Kidney epithelial cell (primary cell): ENCODE data around the gene FAM219B. TPM values are rescaled to one million over a fixed set of nuclear protein-coding genes. Genes with fewer than 3 reads are reported as not detected.

Experiments
- DNase-seq: peaks from one replicate; pipeline ENCODE4 v3.0.0-alpha.2; 2010; ENCODE audit warnings: low read depth
- H3K27me3 ChIP-seq: 2 replicates; pipeline ENCODE4 v1.6.0; 2011; ENCODE audit warnings: low read length; ENCODE audit not compliant: control insufficient read depth, insufficient read depth
- H3K36me3 ChIP-seq: 2 replicates; pipeline ENCODE4 v1.5.1; 2011; ENCODE audit warnings: low read length; ENCODE audit not compliant: control insufficient read depth, insufficient read depth
- H3K4me3 ChIP-seq: 2 replicates; pipeline ENCODE4 v1.5.1; 2011; ENCODE audit warnings: low read depth, mild to moderate bottlenecking, control low read depth, low read length
- CTCF ChIP-seq: IDR thresholded peaks from 2 replicates; pipeline ENCODE4 v1.5.1; 2011; ENCODE audit warnings: mild to moderate bottlenecking, moderate library complexity, low read length, control low read depth, inconsistent platforms; ENCODE audit not compliant: insufficient read depth, poor library complexity, severe bottlenecking
- total RNA-seq: library from RNA; depleted of rRNA; stranded (reverse); fragments of >200 nt; gene quantifications from 2 replicates; pipeline ENCODE4 v1.2.3, GENCODE V29; 2015

FAM219B gene
- total RNA-seq, 1 donor from 2014 or later: 42.2 TPM

GRCh38 chr15:74893627-74894026 is 13.0 kb downstream of the FAM219B start:
- DNase-seq: no peak
- TF ChIP-seq CTCF: no peak
- peaks cover 5% of the 10 kb centered on the region for H3K36me3 ChIP-seq

GRCh38 chr15:74892931-74893330 is 13.7 kb downstream of the FAM219B start:
- peaks cover 5% of the 10 kb centered on the region for H3K36me3 ChIP-seq
- no peak overlapping the region for H3K4me3 ChIP-seq
- no peaks in the 10 kb centered on the region for H3K27me3 ChIP-seq
- no peak for DNase-seq
- no peak for TF ChIP-seq CTCF

More at GRCh38 chr15:74893627-74894026, 13.0 kb downstream of the FAM219B start:
- no peak overlapping the region for H3K4me3 ChIP-seq
- H3K27me3 ChIP-seq: no peaks in the 10 kb centered on the region

GRCh38 chr15:74892313-74892712 is 14.3 kb downstream of the FAM219B start:
- Histone ChIP-seq H3K36me3 (peaks cover 5% of the 10 kb centered on the region), H3K4me3 (no peak overlapping the region), H3K27me3 (no peaks in the 10 kb centered on the region)
- no peak for TF ChIP-seq CTCF
- no peak for DNase-seq

GRCh38 chr15:74891469-74891868 is 15.2 kb downstream of the FAM219B start:
- DNase-seq: no peak
- no peaks in the 10 kb centered on the region for H3K27me3 ChIP-seq
- H3K4me3 ChIP-seq: no peak overlapping the region
- peaks cover 5% of the 10 kb centered on the region for H3K36me3 ChIP-seq
- no peak for TF ChIP-seq CTCF

GRCh38 chr15:74890665-74890960 is 16.0 kb downstream of the FAM219B start:
- H3K36me3 ChIP-seq: peaks cover 5% of the 10 kb centered on the region
- no peak for TF ChIP-seq CTCF
- DNase-seq: no peak

GRCh38 chr15:74889883-74890664 is 16.6 kb downstream of the FAM219B start, which contains the start of gene MPI:
Gene MPI, plus strand, starts transcription at chr15:74890042. Its CDS starts 32 bp downstream, at chr15:74890074.
- TF ChIP-seq CTCF: no peak
- no peak for DNase-seq
- no peaks in the 10 kb centered on the region for H3K27me3 ChIP-seq
- peak within 1 kb of the TSS; percentile 98 for H3K4me3 ChIP-seq
- H3K36me3 ChIP-seq: peaks cover 5% of the 10 kb centered on the region

More at GRCh38 chr15:74890665-74890960, 16.0 kb downstream of the FAM219B start:
- Histone ChIP-seq H3K27me3 (no peaks in the 10 kb centered on the region), H3K4me3 (peak overlapping the region; percentile 98)
